NOMO-1 (cell line): Measurements from ENCODE around the gene PCDH9.

ENCODE experiments used
- DNase-seq, 2 experiments: peaks; one replicate each; lab custom pipeline; 2025; ENCODE audit not compliant: unreplicated experiment in 2 of 2; lab: John Stamatoyannopoulos, UW

Gene PCDH9

GRCh38 chr13:66367356-66367755 lies 862.8 kb downstream of the PCDH9 start:
- DNase-seq, result no peak

DNA sequence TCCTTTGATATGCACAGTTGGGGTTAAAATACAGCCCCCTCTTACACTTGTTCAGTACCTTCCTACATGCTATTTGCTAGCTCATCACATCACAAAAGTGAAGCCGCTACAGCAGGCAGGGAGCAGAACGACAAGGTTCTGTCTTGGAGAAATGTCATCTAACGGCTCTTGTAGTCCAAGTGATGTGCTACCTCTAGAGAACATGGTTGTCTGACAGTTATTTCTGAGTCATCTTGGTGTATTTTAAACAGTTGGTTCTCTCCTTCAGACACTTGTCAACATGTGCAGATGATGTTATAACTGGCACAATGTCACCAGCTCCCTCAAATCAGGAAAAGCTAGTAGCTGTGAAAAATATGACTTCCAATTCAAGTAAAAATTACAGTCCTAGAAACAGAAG lies 865.0 kb downstream of the PCDH9 start:
- no peak for DNase-seq

DNA sequence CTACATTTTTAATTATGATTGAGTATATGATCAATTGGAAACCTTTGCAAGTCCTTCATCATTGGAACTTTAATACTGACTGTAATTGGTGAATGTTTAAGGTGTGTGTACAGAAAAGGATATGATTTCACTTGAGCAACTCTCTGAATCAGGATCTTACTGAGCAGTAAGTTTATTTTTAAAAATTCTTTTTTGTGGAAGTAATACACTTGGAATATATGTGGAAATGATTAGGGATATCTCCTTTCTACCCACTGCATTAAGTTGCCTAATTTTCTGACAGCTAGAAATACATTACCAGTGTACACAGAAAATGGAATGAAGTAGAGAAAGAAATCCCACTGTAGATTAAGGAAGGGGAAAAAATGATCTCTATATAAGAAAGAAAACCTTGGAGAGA lies 865.8 kb downstream of the PCDH9 start:
- no peak for DNase-seq

DNA sequence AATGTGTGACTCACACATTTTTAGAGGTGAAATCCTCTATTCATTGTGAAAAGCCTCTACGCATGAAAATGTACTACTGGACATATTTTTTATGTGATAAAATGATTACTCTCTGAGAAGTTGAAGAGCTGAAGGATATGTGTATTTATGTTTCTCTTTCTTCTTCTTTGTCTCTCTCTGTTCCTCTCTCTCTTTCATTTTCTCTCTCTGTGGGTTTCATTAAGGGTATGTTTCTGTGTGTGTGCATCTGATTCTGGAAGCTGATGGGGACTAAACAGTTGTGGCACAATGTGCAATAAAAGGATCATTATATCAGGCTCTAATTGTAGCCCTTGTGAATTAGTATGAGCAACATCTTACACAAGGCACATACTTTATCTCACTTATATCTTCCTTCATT lies 867.7 kb downstream of the PCDH9 start:
- no peak for DNase-seq

DNA sequence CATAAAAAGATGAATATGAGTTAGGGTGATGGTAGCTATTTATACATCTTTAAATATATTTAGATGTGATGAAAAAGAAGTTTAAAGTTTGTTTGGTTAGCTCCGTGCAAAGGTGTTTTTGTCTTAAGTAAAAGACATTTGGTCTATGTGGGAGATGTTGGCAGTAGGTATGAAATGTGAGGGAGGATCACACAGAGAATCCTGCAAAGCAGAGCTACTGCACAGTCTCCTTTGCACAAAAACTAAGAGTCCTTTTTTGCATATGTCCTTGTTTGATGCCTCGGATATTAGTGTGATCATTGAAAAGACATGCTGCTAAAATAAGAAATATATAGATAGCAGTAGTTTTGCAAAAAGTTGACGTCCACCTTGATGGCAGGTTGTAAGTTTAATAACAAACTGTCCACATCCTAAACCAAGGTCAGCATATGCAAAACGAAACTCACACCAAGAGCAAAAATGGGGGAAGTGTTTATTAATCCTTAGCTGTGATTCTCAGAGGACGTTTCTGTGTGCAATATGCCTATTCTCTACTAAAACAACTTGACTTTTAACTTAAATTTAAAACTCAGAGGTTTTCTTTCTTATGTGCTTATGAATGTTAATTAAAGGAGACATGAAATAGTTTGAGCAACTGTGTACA lies 870.1 kb downstream of the PCDH9 start:
- DNase-seq, result no peak

- DNase-seq, result no peak
Observed at GRCh38 chr13:66359393-66359792, 870.7 kb downstream of the PCDH9 start.

- DNase-seq, result no peak
Observed at GRCh38 chr13:66358564-66358963, 871.6 kb downstream of the PCDH9 start.

- no peak for DNase-seq
Observed at GRCh38 chr13:66357463-66357862, 872.7 kb downstream of the PCDH9 start.

- no peak for DNase-seq
Observed at GRCh38 chr13:66354879-66355751, 875.0 kb downstream of the PCDH9 start.

DNA sequence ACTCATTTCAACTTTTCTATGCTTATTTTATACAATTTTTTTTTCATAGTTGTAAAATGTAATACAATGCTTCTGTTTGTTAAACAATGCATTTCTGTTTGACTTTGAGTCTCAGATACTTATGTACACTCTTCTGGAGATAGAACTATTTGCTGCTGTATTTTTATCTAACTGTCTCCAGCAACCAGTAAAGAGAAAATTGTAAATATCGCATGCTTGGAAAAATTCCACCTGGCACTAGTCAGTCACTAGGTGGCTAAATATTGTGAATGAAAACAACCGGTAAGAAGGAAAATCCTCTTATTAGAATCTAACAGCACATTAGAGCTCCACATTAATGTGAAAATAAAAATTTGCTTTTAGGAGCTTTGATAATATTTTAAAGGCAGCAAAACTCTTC lies 876.5 kb downstream of the PCDH9 start:
- no peak for DNase-seq

- DNase-seq, result no peak
Observed at GRCh38 chr13:66349966-66350365, 880.2 kb downstream of the PCDH9 start.

DNA sequence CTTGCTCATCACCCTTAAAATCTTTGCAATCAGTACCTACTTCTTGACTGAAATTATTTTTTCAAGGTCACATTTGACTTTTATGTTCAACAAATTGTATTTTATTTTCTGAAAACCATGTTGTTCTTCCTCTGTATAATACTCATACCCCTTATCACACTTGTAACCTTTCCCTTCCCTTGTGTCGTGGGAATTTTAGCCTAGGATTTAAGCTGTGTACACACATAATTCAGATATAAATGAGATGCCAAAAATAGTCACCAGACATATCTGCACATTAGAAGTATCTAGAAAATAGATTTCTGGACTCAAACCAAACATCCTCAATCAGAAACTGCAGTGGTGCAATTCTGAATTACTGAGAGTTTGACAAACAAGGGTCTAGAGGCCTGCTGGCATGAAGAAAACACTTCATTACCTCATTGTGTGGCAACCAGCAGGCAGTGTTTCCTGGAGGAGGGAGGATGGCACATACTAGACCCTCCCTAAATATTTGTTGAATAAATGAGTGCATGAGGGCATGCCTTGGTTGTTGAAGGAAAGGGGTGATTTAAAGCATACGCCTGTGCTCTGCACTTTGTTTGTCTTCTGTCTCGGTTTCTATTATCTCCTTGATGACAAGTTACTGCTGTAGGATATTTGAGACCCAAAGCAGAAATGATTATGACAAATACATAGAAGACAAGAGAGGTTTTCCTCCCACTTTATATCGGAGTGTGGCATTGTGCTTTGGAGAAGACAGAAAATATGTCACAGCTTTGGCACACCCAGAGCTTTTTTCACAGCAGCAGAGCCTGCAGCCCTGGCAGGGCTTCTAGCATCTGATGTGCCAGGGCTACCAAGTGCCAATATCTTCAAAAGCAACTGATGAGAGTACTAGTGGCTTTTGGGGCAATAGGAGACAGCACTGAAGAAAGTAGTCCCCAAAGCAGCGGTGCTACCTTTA lies 881.1 kb downstream of the PCDH9 start:
- no peak for DNase-seq

DNA sequence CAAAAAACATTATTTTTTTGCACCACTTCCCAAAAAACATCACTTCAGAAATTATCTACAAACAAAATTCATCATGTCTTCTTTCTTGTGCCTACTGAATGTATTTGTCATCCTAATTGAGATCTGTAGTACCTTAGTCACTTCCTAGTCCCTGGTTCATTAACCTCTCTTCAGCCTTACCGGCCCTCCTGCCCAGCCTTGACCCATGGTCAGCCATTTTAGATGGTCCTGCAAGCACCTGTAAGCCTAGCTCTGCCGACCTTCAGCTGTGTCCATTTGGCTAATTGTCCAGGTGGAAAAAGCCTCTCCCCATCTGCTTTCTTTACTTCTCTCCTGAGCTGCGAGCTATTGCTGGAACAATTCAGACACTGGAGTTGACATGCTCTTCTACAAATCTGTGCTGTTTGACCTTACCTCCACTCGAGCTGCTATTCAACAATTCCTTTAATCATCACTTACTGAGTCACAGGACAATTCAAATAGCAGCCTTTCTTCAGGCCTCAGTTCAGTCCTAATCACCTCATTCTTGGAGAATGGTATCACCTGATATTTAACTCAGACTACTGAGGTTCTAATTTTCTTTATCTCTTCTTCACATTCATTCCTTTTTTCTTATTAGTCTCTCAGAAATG lies 882.5 kb downstream of the PCDH9 start:
- DNase-seq, result no peak

- no peak for DNase-seq
Observed at GRCh38 chr13:66345971-66346370, 884.2 kb downstream of the PCDH9 start.

DNA sequence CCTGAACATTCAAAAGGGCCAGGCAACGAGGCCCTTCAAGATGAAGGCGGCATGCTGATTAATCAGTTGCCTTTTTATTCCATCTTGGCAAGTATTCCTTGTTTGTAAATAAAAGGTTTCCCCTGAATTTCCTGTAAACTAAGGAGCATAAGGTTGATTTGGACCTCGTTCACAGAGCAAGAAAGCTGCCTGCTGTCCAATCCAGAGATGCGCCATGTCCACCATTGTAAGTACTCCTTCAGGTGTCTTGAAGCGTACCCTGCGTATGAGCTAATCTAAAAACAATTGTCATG lies 884.7 kb downstream of the PCDH9 start:
- no peak for DNase-seq

GRCh38 chr13:66344805-66345517 lies 885.2 kb downstream of the PCDH9 start:
- no peak for DNase-seq

- no peak for DNase-seq
Observed at GRCh38 chr13:66343224-66343828, 886.8 kb downstream of the PCDH9 start.

DNA sequence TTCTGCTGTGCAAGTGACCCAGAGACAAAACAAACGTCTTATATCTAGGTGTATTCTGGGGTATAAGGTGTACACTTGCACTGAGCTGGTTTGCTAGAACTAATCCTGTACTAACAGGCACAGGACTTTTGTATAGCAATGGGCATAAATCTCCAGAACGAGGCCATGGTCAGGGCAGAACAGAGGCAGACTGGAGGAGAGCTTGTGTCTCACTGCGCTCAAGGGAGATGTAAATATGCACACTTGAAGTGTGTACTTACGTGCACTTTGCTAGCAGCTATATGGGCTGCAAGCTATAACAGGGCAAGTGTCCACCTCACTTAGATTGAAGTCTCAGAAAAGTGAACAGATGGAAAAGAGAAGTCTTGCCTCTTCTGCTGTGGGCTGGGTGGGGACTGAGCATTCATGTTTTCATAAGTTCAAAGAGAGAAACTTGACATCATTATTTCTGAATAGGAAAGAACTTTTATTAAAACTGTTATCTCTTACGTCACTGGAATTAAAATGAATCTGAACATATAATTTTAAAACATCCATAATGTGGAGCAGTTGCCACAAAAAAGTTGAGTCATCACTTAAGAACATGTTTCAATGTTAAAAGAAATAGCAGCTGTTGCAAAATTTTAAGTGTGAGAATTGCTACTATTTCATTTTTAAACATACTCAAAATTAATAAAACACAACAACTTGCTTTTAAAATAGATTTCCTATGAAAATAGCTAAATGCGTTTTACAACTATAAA lies 888.3 kb downstream of the PCDH9 start:
- DNase-seq, result no peak

- DNase-seq, result no peak
Observed at GRCh38 chr13:66339214-66339613, 890.9 kb downstream of the PCDH9 start.
